GM12872 (cell line): ENCODE data around the gene EEF2.

Source experiments
- TF ChIP-seq, protein P1 (sequence below): IDR thresholded peaks from 3 replicates; pipeline ENCODE4 v1.5.1; 2011; ENCODE audit warnings: low read depth, mild to moderate bottlenecking, low read length, moderate library complexity; ENCODE audit not compliant: insufficient read depth

Gene EEF2

DNA sequence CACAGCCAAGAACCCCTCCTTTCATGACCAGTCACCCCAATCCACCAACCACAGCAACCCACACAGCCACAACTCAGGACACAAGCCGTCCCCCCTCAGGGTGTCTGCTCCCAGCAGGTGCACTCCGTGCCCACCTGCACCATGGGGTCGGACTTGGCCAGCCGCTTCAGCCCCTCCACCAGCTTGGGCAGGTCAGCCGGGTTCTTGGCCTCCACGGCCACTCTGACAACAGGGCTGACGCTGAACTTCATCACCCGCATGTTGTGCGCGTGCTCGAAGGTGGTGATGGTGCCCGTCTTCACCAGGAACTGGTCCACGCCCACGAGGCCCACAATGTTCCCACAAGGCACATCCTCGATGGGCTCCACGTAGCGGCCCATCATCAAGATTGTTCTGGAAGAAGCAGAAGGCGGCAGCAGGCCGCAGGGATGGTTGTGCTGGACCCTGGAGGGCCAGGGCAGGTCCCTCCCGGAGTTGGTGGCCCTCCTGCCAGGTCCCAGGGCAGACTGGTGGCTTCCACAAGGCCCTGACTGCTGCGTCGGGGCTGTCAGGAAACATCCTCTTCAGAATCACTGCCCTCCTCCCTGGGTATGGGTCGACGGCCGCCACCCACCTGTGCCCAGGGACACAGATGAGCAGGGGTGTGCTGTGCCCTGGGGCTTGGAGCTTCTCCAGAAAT lies 5.5 kb downstream of the EEF2 start:
- TF ChIP-seq, protein P1, sequence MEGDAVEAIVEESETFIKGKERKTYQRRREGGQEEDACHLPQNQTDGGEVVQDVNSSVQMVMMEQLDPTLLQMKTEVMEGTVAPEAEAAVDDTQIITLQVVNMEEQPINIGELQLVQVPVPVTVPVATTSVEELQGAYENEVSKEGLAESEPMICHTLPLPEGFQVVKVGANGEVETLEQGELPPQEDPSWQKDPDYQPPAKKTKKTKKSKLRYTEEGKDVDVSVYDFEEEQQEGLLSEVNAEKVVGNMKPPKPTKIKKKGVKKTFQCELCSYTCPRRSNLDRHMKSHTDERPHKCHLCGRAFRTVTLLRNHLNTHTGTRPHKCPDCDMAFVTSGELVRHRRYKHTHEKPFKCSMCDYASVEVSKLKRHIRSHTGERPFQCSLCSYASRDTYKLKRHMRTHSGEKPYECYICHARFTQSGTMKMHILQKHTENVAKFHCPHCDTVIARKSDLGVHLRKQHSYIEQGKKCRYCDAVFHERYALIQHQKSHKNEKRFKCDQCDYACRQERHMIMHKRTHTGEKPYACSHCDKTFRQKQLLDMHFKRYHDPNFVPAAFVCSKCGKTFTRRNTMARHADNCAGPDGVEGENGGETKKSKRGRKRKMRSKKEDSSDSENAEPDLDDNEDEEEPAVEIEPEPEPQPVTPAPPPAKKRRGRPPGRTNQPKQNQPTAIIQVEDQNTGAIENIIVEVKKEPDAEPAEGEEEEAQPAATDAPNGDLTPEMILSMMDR = no peak

DNA sequence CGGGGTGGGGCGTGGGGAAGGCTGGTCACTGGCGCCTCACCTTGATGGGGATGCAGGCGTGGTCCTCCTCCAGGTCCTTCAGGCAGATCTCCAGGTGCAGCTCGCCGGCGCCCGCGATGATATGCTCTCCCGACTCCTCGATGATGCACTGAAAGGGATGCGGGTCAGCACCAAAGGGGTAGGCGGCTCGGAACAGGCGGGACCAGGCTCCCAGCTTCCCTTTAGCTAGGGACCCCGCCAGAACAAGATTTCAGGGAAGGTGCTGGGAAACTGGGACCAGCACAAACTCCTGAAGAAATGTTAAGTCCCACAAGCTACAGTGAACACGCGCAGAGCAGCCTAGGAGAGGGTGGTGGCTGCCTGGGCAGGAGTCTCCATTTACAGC lies 6.0 kb downstream of the EEF2 start:
- TF ChIP-seq, protein P1 = no peak

DNA sequence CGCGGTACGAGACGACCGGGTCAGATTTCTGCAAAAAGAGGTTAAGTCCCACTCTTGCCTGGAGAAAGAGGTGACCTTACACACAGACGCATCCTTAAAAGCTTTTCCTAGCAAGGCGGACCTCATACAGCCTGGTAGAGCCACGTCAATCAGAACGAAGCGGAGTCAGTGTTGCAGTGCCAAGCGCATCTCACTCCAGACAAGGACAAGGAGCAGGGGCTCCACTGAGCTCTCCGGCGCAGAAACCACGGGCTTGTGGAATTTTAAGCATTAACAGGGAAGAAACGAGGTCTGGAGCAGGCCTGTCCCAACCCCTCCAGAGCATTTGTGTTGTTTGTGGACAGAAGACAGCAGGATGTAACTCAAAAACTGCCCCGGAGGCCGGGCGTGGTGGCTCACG lies 7.1 kb downstream of the EEF2 start:
- TF ChIP-seq, protein P1 = no peak

DNA sequence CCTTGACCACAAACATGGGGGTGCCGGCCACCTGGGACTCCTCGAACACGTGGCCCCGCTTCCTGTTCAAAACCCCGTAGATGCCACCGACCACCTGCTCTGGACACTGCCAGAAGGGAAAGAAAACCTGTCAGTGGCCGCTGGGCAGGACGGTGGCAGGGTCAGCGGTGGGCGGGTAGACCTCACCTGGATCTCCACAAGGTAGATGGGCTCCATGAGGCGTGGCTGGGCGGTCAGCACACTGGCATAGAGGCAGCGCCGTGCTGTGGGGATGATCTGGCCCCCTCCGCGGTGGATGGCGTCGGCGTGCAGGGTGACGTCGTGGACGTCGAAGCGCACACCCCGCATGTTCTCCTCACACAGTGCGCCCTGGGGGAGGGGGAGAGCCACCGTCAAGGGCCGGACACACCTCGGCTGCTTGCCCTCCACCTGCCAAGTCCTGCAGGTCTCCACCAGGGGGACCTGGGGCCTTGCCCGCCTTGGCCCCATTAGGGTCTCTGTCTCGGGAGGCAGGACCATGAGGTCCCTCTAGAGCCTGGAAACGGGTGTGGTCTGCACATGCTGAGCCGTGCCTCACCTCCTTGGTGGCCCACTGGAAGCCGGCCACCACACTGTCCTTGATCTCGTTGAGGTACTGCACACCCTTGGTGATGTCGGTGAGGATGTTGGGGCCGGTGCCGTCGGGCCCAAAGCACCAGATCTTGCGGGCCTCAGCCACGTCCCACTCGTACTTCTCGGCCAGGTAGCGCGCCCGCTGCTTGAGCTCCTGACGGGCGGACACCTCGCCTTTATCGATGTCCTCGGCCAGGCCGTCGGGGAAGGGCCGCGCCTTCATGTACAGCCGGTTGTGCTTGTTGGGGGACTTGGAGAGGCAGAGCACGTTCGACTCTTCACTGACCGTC lies 7.8 kb downstream of the EEF2 start:
- TF ChIP-seq, protein P1 = peak; percentile 30; the same call in 1 of the 3 replicates

DNA sequence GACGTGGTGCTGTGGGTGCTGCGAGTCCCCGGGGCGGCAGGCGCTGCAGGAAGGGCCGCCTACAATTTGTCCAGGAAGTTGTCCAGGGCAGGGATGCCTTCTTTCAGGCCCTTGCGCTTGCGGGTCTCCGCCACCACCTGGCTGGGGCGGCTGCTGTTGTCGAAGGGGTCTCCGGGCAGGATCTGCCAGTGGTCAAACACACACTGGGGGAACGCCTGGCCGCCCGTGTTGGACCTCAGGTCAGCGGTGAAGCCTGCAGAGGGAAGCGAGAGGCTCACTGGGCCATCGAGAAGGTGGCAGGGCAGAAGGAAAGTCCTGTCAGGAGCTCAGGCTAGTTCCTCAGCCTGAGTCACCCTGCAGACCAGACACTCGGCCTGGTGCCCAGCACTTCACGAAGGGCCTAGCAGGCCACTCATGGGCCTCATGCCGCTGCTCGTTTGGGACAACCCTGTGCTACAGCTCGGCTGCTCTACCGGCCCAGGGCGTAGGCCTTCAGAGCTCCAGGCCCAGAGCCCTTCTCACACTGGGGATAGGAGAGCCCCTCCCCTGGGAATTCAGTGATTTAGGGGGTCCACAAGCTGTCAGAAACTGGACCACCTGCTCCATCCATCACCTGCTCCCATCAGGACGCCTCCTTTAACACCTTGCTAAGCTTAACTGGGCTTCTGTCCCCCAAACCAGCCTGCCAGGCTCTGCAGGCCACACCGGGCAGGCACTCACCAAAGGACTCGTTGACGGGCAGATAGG lies 8.6 kb downstream of the EEF2 start:
- TF ChIP-seq, protein P1 = no peak

DNA sequence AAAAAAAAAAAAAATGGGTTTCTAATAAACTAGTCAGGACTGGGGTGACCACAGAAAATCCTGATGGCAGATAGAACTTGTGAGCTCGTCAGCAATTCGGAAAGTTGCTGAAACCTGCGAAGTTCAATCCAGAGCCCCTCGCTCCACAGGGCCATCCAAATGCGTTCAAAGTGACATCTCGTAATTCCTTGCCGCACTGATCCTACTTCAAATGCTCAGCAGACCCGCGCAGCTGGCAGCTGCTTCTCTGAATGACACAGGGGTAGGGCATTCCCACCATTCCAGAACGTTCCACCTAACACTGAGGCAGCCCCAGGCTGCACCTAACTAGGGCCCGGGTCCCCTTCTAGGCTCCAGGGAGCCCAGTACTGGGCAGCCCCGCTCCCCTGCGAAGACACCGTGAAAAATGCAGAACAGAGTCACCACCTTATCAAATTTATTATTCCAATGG lies 9.6 kb downstream of the EEF2 start:
- TF ChIP-seq, protein P1 = no peak

DNA sequence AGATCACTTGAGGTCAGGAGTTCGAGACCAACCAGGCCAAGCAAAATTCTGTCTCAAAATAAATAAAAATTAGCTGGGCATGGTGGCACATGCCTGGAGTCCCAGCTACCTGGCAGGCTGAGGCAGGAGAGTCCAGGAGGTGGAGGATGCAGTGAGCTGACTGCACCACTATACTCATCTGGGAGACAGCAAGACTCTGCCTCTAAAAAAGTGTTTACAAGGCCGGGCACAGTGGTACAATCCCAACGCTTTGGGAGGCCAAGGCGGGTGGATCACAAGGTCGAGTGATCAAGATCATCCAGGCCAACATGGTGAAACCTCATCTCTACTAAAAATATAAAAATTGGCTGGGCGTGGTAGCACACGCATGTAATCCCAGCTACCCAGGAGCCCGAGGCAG lies 10.1 kb downstream of the EEF2 start:
- TF ChIP-seq, protein P1 = no peak
